ENCODE results near the gene PRSS38. TPM values are rescaled to one million over a fixed set of nuclear protein-coding genes. Genes with fewer than 3 reads are reported as not detected.

The PRSS38 gene
- total RNA-seq, 6 experiments from 2014 or later: not detected

DNA sequence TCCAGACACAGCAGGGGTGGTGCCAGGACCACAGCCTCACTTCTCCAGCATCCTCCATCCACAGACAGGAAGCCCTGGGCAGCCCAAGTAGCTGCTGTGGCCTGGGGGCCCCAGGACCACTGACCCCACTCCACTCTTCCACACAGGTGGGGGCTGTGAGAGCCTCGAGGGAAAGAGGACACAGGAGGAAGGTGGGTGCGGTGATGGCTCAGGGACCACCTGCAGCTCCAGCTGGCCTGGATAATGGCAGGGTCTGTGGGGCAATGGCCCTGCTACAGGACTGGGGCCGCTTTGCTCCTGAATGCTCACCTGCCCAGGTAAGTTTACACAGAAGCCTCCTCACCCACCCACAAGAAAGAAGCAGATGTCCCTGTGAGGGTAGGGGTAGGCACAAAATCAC, 18.3 kb upstream of the PRSS38 start:
- Mint-ChIP-seq H3K36me3 (ENCODE audit: low read depth) (no peaks in the 10 kb centered on the region), H3K9me3 (no peaks in the 10 kb centered on the region), H3K27ac (no peak overlapping the region), H3K4me1 (ENCODE audit: low read depth) (peaks cover 27% of the 10 kb centered on the region), H3K27me3 (ENCODE audit: insufficient read depth) (peaks cover 17% of the 10 kb centered on the region), H3K4me3 (no peak overlapping the region)
- TF ChIP-seq, protein P1, sequence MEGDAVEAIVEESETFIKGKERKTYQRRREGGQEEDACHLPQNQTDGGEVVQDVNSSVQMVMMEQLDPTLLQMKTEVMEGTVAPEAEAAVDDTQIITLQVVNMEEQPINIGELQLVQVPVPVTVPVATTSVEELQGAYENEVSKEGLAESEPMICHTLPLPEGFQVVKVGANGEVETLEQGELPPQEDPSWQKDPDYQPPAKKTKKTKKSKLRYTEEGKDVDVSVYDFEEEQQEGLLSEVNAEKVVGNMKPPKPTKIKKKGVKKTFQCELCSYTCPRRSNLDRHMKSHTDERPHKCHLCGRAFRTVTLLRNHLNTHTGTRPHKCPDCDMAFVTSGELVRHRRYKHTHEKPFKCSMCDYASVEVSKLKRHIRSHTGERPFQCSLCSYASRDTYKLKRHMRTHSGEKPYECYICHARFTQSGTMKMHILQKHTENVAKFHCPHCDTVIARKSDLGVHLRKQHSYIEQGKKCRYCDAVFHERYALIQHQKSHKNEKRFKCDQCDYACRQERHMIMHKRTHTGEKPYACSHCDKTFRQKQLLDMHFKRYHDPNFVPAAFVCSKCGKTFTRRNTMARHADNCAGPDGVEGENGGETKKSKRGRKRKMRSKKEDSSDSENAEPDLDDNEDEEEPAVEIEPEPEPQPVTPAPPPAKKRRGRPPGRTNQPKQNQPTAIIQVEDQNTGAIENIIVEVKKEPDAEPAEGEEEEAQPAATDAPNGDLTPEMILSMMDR (IDR thresholded peaks at IDR 0.05): no peak
- DNase-seq: no peak

DNA sequence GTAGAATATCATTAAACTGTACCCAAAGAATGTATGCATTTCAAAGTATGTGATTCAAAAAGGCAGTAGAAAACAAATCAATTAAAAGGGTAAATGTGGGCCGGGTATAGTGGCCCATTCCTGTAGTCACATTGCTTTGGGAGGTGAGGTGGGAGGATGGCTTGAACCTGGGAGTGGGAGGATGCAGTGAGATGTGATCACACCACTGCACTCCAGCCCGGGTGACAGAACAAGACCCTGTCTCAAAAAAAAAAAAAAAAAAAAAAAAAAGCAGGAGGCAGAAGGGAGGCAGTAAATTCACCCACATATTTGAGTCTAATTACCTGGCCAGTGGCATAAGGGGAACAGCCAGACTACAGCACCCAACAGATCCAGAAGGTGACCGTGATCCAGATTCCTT, 17.9 kb upstream of the PRSS38 start:
- H3K4me1 Mint-ChIP-seq (ENCODE audit: low read depth): peaks cover 22% of the 10 kb centered on the region
- TF ChIP-seq, protein P1 (IDR thresholded peaks at IDR 0.05): no peak
- peaks cover 20% of the 10 kb centered on the region for H3K27me3 Mint-ChIP-seq (ENCODE audit: insufficient read depth)
- H3K4me3 Mint-ChIP-seq: no peak overlapping the region
- DNase-seq: no peak
- no peaks in the 10 kb centered on the region for H3K9me3 Mint-ChIP-seq
- H3K27ac Mint-ChIP-seq: no peak overlapping the region
- no peaks in the 10 kb centered on the region for H3K36me3 Mint-ChIP-seq (ENCODE audit: low read depth)

DNA sequence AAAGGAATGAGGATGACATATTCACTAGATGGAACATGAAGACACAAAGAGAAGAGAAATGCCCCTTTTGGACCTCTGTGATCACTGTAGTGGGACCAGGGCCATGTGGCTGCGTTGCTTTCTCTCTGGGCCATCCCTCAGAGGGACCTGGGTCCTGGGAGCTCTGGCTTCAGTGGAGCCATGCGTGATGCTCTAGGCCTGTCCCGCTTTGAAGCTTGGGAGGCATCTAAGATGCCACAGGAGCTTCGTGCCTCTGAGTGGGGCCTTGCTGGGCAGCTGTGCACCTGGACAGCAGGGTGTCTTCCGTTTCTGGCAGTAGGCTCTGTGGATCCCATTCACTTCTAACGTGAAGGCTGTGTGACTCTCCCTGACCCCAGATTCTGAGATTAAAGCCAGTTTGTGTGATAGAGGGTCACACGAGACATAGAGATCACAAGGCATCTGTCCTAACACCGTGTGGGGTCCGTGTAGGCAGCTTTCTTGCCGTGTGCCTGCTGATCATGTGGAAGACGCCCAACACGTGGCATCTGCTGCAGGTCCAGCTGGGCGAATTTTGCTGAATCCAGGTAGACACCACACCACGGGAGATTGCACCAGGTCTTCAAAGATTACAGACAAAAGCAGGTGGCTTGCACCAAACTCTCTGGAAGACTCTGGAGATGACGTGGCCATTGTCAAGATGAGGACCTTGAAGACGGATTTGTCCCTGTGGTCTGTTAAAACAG, 17.2 kb upstream of the PRSS38 start:
- H3K27ac Mint-ChIP-seq: no peak overlapping the region
- peaks cover 16% of the 10 kb centered on the region for H3K4me1 Mint-ChIP-seq (ENCODE audit: low read depth)
- no peaks in the 10 kb centered on the region for H3K9me3 Mint-ChIP-seq
- H3K4me3 Mint-ChIP-seq: no peak overlapping the region
- no peaks in the 10 kb centered on the region for H3K36me3 Mint-ChIP-seq (ENCODE audit: low read depth)
- H3K27me3 Mint-ChIP-seq (ENCODE audit: insufficient read depth): peaks cover 20% of the 10 kb centered on the region
- DNase-seq: no peak
- TF ChIP-seq, protein P1 (IDR thresholded peaks at IDR 0.05): no peak

DNA sequence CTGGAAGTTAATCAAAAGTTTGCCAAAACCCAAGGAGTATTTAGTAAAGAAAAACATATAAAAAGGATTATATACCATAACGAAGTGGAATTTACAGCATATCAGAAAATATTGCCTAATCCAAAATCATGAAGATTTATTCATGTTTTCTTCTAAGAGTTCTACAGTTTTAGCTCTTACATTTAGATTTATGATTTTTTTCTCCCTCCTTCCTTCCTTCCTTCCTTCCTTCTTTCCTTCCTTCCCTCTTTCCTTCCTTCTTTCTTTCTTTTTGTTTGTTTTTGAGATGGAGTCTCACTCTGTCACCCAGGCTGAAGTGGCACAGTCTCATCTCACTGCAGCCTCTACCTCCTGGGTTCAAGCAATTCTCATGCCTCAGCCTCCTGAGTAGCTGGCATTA, 15.7 kb upstream of the PRSS38 start:
- no peak for DNase-seq
- Mint-ChIP-seq H3K9me3 (no peaks in the 10 kb centered on the region), H3K4me1 (ENCODE audit: low read depth) (peaks cover under 1% of the 10 kb centered on the region), H3K4me3 (no peak overlapping the region), H3K27ac (no peak overlapping the region), H3K27me3 (ENCODE audit: insufficient read depth) (peaks cover 17% of the 10 kb centered on the region), H3K36me3 (ENCODE audit: low read depth) (no peaks in the 10 kb centered on the region)
- TF ChIP-seq, protein P1 (IDR thresholded peaks at IDR 0.05): no peak

DNA sequence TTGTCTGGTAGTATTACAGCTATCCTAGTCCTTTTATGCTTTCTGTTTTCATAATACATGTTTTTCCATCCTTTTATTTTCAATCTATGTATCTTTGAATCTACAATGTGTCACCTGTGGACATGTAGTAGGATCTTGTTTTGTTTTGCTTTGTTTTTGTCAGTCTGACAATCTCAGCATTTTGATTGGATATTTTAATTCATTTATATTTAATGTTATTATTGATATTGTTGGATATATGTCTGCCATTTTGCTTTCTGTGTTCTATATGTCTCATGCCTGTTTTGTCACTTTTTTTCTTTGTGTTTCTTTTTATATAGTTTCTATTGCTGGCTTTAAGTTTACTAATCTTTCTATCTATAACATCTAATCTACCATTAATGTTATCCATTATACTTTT, 11.5 kb upstream of the PRSS38 start:
- H3K27me3 Mint-ChIP-seq (ENCODE audit: insufficient read depth): peaks cover 9% of the 10 kb centered on the region; the same call in 1 of the 2 replicates

More for the DNA sequence above, 11.5 kb upstream of the PRSS38 start:
- Mint-ChIP-seq H3K27ac (no peak overlapping the region), H3K4me1 (ENCODE audit: low read depth) (peaks cover 21% of the 10 kb centered on the region), H3K36me3 (ENCODE audit: low read depth) (no peaks in the 10 kb centered on the region), H3K4me3 (no peak overlapping the region), H3K9me3 (no peaks in the 10 kb centered on the region)
- DNase-seq: no peak
- TF ChIP-seq, protein P1 (IDR thresholded peaks at IDR 0.05): no peak
